ENCODE data around the gene FGFR2. TPM values are rescaled to one million over a fixed set of nuclear protein-coding genes. Genes with fewer than 3 reads are reported as not detected.
A peak's percentile ranks its signal among the peaks of the same experiment; 100 is the strongest.

Gene FGFR2
- total RNA-seq: under 1 TPM in 1 of 2 experiments, not detected in 1; 0.09 TPM

DNA sequence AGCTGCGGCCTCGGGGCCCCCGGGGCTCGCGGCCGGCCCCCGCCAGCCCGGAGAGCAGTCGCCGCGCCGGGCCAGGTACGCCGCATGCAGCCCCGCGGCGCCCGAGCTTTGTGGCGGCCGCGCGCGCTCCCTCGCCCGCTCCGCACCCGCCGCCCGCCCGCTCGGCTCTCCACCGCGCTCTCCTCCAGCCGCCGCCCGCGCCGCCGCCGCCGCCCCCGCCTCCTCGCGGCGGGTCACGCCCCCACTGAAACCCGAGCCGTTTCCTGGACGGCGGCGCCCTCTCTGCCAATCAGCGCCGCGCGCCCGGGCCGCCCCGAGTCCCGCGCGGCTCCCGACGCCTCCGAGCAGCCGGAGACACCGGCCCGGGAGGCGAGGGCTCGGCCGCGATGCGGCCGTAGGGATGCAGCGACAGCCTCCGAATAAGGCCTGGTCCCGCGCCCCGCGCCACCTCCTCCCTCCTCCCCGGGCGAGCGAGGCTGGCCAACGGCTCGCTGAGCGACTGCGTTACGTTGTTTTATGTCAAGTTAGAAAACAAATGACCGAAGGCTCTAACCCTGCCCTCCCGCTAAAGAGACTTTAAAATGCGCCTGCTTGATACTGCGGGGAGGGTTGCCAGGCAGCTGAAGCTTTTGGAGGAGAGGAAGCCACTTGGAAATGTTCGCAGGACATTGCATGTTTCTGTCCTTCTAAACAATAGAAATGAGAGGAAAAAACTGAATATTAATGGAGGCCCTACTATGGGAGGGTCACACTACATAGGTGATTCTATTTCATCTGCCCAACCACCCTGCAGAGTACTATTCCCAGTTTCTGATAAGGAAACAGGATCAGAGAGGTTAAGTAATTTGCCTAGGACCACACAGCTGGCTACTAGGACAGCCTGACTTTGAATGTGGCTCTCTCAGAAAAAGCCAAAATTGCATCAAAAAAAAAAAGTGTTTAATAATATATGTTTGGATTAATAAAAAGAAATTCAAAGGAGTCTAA is at the start of gene FGFR2:
Gene FGFR2, minus strand, starts transcription at position 182 of the 987 bp plus-strand sequence. CDS start 4,627 bp downstream, outside the sequence.
- H3K27me3 Mint-ChIP-seq: peaks cover 54% of the 10 kb centered on the region
- CTCF ChIA-PET: interaction anchor here (1.5 to 2.2 kb wide), 2 partner anchors 10 to 650 kb away, joined by 5 to 8 read pairs; no protein-coding TSS in a partner anchor
- DNase-seq: peak; percentile 43
- H3K4me3 Mint-ChIP-seq: no peak within 1 kb of the TSS
- peaks cover 3% of the 10 kb centered on the region for H3K36me3 Mint-ChIP-seq
- peak; percentile 82 for ATAC-seq
- H3K9me3 Mint-ChIP-seq (ENCODE audit: low read depth): no peaks in the 10 kb centered on the region
- peaks cover 5% of the 10 kb centered on the region for H3K4me1 Mint-ChIP-seq
- H3K27ac Mint-ChIP-seq: no peak within 1 kb of the TSS

- no peaks in the 10 kb centered on the region for H3K9me3 Mint-ChIP-seq (ENCODE audit: low read depth)
- no peak overlapping the region for H3K4me3 Mint-ChIP-seq
- H3K27me3 Mint-ChIP-seq: no peaks in the 10 kb centered on the region
- DNase-seq (no peak), ATAC-seq (no peak)
- H3K27ac Mint-ChIP-seq: no peak overlapping the region
- H3K4me1 Mint-ChIP-seq: no peaks in the 10 kb centered on the region
- CTCF ChIA-PET: no interaction called here
- H3K36me3 Mint-ChIP-seq: no peaks in the 10 kb centered on the region
These were observed 49.2 kb upstream of the FGFR2 start for GRCh38 chr10:121647401-121647800.

DNA sequence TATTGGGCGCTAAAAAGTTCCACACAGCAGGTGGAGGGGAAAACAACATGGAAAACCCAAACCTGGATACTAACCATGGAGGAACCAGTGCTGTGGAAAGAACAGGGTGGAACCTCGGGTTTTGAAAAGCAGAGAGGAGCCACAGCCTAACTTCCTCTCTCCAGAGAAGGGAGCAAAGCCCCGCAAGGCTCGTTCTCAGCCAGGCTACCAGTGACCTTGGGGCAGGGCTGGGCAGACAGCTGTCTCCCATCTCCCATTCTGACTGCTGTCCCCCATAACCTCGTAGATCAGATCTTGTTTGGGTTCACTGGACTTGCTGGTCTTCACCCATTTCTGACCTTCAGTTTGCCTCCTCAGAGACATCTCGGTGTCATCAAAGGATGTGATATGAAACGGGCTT is 47.5 kb upstream of the FGFR2 start:
- no peak for DNase-seq
- no peak overlapping the region for H3K27ac Mint-ChIP-seq

GRCh38 chr10:121644501-121644900 is 46.3 kb upstream of the FGFR2 start:
- no peak for ATAC-seq
- Mint-ChIP-seq H3K27me3 (no peaks in the 10 kb centered on the region), H3K4me1 (no peaks in the 10 kb centered on the region), H3K27ac (no peak overlapping the region), H3K4me3 (no peak overlapping the region), H3K9me3 (ENCODE audit: low read depth) (no peaks in the 10 kb centered on the region), H3K36me3 (no peaks in the 10 kb centered on the region)
- CTCF ChIA-PET: no interaction called here
- DNase-seq: no peak

More for the DNA sequence above, 47.5 kb upstream of the FGFR2 start:
- no peaks in the 10 kb centered on the region for H3K36me3 Mint-ChIP-seq
- no peaks in the 10 kb centered on the region for H3K4me1 Mint-ChIP-seq
- ATAC-seq: no peak
- H3K4me3 Mint-ChIP-seq: no peak overlapping the region
- CTCF ChIA-PET: no interaction called here
- H3K9me3 Mint-ChIP-seq (ENCODE audit: low read depth): no peaks in the 10 kb centered on the region
- H3K27me3 Mint-ChIP-seq: no peaks in the 10 kb centered on the region

- Mint-ChIP-seq H3K27me3 (no peaks in the 10 kb centered on the region), H3K4me3 (no peak overlapping the region), H3K4me1 (no peaks in the 10 kb centered on the region), H3K9me3 (ENCODE audit: low read depth) (peaks cover 6% of the 10 kb centered on the region), H3K36me3 (no peaks in the 10 kb centered on the region), H3K27ac (no peak overlapping the region)
- DNase-seq: no peak
- CTCF ChIA-PET: no interaction called here
- ATAC-seq: no peak
These were observed 42.0 kb upstream of the FGFR2 start for GRCh38 chr10:121640266-121640665.

DNA sequence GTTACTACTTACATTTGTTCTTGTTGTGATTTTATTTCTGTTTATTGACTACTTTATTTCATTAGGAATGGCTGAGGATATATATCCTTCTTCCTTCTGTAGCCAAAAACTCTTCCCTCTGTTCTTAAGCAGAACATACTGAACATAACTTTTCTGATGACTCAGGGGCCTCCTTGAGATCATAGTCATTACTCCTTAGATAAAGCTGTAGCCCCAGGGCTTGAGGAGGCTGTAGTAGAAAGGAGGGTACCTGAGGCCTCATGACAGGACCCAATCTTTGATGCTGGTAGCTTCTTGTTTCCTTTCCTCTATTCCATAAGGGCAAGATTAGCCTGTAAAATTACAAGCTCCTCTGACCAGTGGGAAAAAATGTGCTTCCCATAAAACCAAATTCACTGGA is 41.2 kb upstream of the FGFR2 start:
- no peaks in the 10 kb centered on the region for H3K4me1 Mint-ChIP-seq
- CTCF ChIA-PET: no interaction called here
- H3K9me3 Mint-ChIP-seq (ENCODE audit: low read depth): peaks cover 6% of the 10 kb centered on the region
- H3K27me3 Mint-ChIP-seq: no peaks in the 10 kb centered on the region
- H3K4me3 Mint-ChIP-seq: no peak overlapping the region
- no peak overlapping the region for H3K27ac Mint-ChIP-seq
- no peaks in the 10 kb centered on the region for H3K36me3 Mint-ChIP-seq
- ATAC-seq (no peak), DNase-seq (no peak)

DNA sequence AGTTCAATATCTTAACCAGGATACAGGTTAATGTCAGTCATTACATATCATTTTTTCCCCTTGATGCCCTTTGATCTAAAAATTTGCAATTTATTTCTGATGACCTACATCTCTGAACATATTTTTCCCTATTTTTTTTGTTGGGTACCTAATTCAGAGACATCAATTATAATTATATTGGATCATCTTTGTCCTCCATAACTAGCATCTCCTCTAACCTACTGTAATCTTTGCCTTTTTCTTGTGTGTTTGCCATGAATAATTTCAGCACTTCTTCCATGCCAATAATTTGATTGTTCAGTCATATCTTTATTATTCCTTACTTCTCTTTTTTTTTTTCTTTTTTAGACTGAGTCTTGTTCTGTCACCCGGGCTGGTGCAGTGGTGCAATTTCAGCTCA is 39.2 kb upstream of the FGFR2 start:
- CTCF ChIA-PET: no interaction called here
- H3K27me3 Mint-ChIP-seq: no peaks in the 10 kb centered on the region

GRCh38 chr10:121633056-121633455 is 34.8 kb upstream of the FGFR2 start:
- CTCF ChIA-PET: interaction anchor here (0.6 kb wide), 1 partner anchor 9 kb away, joined by 3 read pairs; no protein-coding TSS in a partner anchor
- Mint-ChIP-seq H3K9me3 (ENCODE audit: low read depth) (peaks cover 4% of the 10 kb centered on the region), H3K4me1 (no peaks in the 10 kb centered on the region), H3K27me3 (no peaks in the 10 kb centered on the region), H3K27ac (no peak overlapping the region), H3K36me3 (no peaks in the 10 kb centered on the region), H3K4me3 (no peak overlapping the region)
- no peak for DNase-seq
- ATAC-seq: no peak

More for the DNA sequence above, 39.2 kb upstream of the FGFR2 start:
- Mint-ChIP-seq H3K4me3 (no peak overlapping the region), H3K36me3 (no peaks in the 10 kb centered on the region), H3K27ac (no peak overlapping the region), H3K4me1 (no peaks in the 10 kb centered on the region), H3K9me3 (ENCODE audit: low read depth) (peaks cover 6% of the 10 kb centered on the region)
- DNase-seq (no peak), ATAC-seq (no peak)

DNA sequence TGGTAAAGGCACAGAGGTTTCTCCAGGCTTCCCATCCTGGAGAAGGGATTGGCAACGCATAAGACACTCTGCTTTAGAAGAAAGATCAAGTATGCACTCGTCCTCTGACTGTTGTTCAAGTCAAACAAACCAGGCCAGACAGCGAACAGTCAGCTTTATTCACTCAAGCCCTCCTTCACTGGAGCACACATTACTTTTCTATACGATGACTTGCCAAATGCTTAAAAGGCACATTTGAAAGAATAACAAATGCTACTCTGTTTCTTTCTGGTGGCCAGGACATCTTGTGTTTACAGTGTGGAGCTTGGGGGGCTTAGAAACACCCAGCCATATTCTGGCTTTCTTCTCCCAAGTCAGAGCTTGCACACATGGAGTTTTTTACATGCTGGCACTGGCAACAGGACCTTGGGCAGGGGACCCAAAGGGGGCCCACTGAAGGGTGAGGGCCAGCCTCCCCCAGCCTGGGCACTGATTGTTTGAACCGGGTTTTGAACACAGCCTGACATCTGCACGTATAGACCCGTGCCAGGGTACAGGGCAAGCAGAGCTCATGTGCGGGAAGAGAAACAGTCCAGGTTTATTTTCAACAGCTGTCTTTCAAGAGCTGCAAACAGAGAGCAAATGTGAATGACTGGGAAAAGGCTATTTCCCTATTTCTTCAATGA is 33.3 kb upstream of the FGFR2 start:
- Mint-ChIP-seq H3K27ac (no peak overlapping the region), H3K36me3 (no peaks in the 10 kb centered on the region)
- CTCF ChIA-PET: no interaction called here

DNA sequence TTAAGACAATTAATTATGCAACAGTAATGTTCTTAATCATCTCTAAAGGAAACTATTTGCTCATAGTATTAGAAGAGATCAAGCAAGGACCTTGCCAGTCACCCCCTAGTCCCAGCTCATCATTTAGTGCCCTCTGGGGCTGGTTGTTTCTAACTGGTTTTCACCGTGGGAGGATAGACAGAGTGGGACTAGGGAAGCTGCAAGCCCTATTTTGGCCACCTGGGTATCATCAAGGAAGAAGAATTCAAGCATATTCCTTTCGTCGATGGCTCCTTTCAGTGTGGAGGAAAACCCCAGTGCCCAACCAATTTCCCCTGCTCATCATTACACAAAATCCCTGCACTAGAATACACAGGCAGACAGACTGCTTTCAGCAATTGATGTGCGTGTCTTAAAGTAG is 30.6 kb upstream of the FGFR2 start:
- no peak overlapping the region for H3K27ac Mint-ChIP-seq
- CTCF ChIA-PET: no interaction called here
- no peaks in the 10 kb centered on the region for H3K27me3 Mint-ChIP-seq
- no peak overlapping the region for H3K4me3 Mint-ChIP-seq
- H3K36me3 Mint-ChIP-seq: no peaks in the 10 kb centered on the region
- DNase-seq: no peak
- no peak for ATAC-seq
- no peaks in the 10 kb centered on the region for H3K9me3 Mint-ChIP-seq (ENCODE audit: low read depth)
- no peaks in the 10 kb centered on the region for H3K4me1 Mint-ChIP-seq

More for the DNA sequence above, 33.3 kb upstream of the FGFR2 start:
- no peaks in the 10 kb centered on the region for H3K4me1 Mint-ChIP-seq
- no peak overlapping the region for H3K4me3 Mint-ChIP-seq
- no peaks in the 10 kb centered on the region for H3K27me3 Mint-ChIP-seq
- DNase-seq (no peak), ATAC-seq (no peak)
- H3K9me3 Mint-ChIP-seq (ENCODE audit: low read depth): no peaks in the 10 kb centered on the region

DNA sequence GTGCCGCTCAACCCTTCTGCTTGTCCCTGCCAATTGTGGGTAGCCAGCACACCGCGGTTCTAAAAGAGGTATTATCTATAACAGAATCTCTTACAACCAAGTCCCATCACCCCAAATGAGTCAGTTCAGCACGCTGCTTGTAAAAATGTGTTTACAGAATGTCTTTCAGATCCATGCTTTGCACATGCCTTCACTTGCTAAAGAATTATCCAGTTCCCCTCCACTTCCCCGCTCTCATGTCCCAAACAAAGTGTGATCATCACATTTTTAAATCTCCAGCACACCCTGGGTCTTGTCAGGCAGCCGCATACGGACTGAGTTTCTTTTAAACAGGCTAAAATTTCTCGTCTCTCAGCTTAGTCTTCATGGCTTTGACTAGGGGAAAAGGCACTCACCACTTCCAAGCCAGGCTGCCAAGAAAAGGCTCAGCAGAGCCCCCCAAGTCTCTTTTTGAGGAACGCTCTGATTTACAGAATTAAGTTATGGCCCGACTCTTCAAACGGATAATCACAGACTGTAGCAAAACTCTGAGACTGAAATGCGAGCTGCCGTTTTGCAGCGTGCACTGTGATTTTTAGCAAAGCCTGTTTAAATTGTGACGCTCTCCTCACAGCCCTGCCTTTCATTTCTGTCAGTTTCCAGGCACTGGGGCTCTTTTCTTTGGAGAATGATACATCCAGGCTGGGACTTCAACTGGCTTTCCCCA is 29.8 kb upstream of the FGFR2 start:
- no peaks in the 10 kb centered on the region for H3K36me3 Mint-ChIP-seq
- no peak overlapping the region for H3K27ac Mint-ChIP-seq
- H3K4me3 Mint-ChIP-seq: no peak overlapping the region
- no peak for ATAC-seq
- H3K4me1 Mint-ChIP-seq: no peaks in the 10 kb centered on the region
- H3K9me3 Mint-ChIP-seq (ENCODE audit: low read depth): no peaks in the 10 kb centered on the region
- H3K27me3 Mint-ChIP-seq: no peaks in the 10 kb centered on the region
- CTCF ChIA-PET: no interaction called here
- no peak for DNase-seq

- Mint-ChIP-seq H3K27me3 (no peaks in the 10 kb centered on the region), H3K27ac (no peak overlapping the region), H3K4me1 (no peaks in the 10 kb centered on the region), H3K36me3 (no peaks in the 10 kb centered on the region), H3K4me3 (no peak overlapping the region), H3K9me3 (ENCODE audit: low read depth) (no peaks in the 10 kb centered on the region)
- CTCF ChIA-PET: no interaction called here
- ATAC-seq (no peak), DNase-seq (no peak)
These were observed 26.7 kb upstream of the FGFR2 start for GRCh38 chr10:121624836-121625486.

DNA sequence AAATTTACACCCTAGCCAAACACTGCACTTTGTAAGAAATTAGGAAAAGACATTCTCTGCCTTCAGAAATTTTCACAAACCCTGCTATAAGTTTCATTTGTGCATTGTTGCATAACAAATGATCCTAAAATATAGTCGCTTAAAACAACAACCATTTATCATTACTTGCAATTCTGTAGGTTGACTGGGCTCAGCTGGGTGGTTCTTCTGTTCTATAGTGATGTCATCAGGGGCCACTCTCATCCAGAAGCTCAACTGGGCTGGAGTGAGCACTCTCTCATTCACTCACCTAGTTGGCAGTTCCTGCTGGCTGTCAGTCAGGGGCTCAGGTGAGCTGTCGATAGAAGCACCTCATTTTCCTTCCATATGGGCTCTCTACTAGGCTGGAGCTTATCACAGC is 20.7 kb upstream of the FGFR2 start:
- Mint-ChIP-seq H3K4me1 (no peaks in the 10 kb centered on the region), H3K4me3 (no peak overlapping the region), H3K9me3 (ENCODE audit: low read depth) (peaks cover 4% of the 10 kb centered on the region), H3K36me3 (no peaks in the 10 kb centered on the region), H3K27ac (no peak overlapping the region), H3K27me3 (no peaks in the 10 kb centered on the region)
- CTCF ChIA-PET: no interaction called here
- ATAC-seq (no peak), DNase-seq (no peak)

Measured in activated CD8-positive, alpha-beta memory T cell treated with anti-CD3 and anti-CD28 coated beads, Interleukin-2, amount 10 ng/mL, durations not matched to agents 7 days and 5 days (primary cell).